HG02571 (cell line): ENCODE measurements around the gene C16orf95.

Experiments used
- ATAC-seq: cut with Tn5 transposase; IDR thresholded peaks from one replicate; pipeline ENCODE4 v1.9.1; 2021; ENCODE audit warnings: mild to moderate bottlenecking, moderate library complexity; ENCODE audit not compliant: unreplicated experiment

The C16orf95 gene

GRCh38 chr16:87319997-87320491, 2.9 kb upstream of the C16orf95 start:
- no peak for ATAC-seq

- ATAC-seq, result no peak
Measured at GRCh38 chr16:87319011-87319410, 1.8 kb upstream of the C16orf95 start.

GRCh38 chr16:87317750-87318644, 805 bp upstream of the C16orf95 start:
- peak; percentile 28 for ATAC-seq

- ATAC-seq, result no peak
Measured at GRCh38 chr16:87316450-87316922, 706 bp downstream of the C16orf95 start.

GRCh38 chr16:87314990-87315420, 2.2 kb downstream of the C16orf95 start:
- no peak for ATAC-seq

GRCh38 chr16:87312008-87312407, 5.2 kb downstream of the C16orf95 start:
- no peak for ATAC-seq

GRCh38 chr16:87311387-87311786, 5.8 kb downstream of the C16orf95 start:
- ATAC-seq, result no peak

- ATAC-seq, result no peak
Measured at GRCh38 chr16:87310610-87311009, 6.6 kb downstream of the C16orf95 start.

GRCh38 chr16:87309620-87310525, 7.3 kb downstream of the C16orf95 start:
- no peak for ATAC-seq

- ATAC-seq, result no peak
Measured at GRCh38 chr16:87308826-87309225, 8.4 kb downstream of the C16orf95 start.

GRCh38 chr16:87306516-87306915, 10.7 kb downstream of the C16orf95 start:
- no peak for ATAC-seq

- no peak for ATAC-seq
Measured at GRCh38 chr16:87305505-87306391, 11.4 kb downstream of the C16orf95 start.

- no peak for ATAC-seq
Measured at GRCh38 chr16:87304951-87305350, 12.2 kb downstream of the C16orf95 start.

- no peak for ATAC-seq
Measured at GRCh38 chr16:87303962-87304521, 13.2 kb downstream of the C16orf95 start.

- no peak for ATAC-seq
Measured at GRCh38 chr16:87303431-87303930, 13.7 kb downstream of the C16orf95 start.

GRCh38 chr16:87298857-87299465, 18.2 kb downstream of the C16orf95 start:
- ATAC-seq, result no peak

- no peak for ATAC-seq
Measured at GRCh38 chr16:87297918-87298631, 19.1 kb downstream of the C16orf95 start.

- no peak for ATAC-seq
Measured at GRCh38 chr16:87297407-87297806, 19.8 kb downstream of the C16orf95 start.
